H9 (cell line): ENCODE measurements around the gene TAOK1. TPM values are rescaled to one million over a fixed set of nuclear protein-coding genes. Genes with fewer than 3 reads are reported as not detected.

Experiments used
- DNase-seq: peaks from one replicate; pipeline ENCODE4 v3.0.0-alpha.2; 2017
- H2AFZ ChIP-seq: one replicate; pipeline ENCODE4 v1.6.1; 2013; ENCODE audit warnings: mild to moderate bottlenecking, low read length, control low read depth, moderate library complexity
- H2AK5ac ChIP-seq: 2 replicates; pipeline ENCODE4 v1.6.1; 2013; ENCODE audit warnings: low read length, control low read depth, mixed read lengths; ENCODE audit not compliant: insufficient read length
- H2BK120ac ChIP-seq: one replicate; pipeline ENCODE4 v1.6.1; 2013; ENCODE audit warnings: low read depth, mild to moderate bottlenecking, low read length, control low read depth, inconsistent platforms; ENCODE audit not compliant: poor library complexity, severe bottlenecking
- H2BK12ac ChIP-seq: 2 replicates; pipeline ENCODE4 v1.6.1; 2013; ENCODE audit warnings: low read length, control low read depth, mixed read lengths, low read depth; ENCODE audit not compliant: insufficient read length
- H2BK15ac ChIP-seq: 2 replicates; pipeline ENCODE4 v1.6.1; 2013; ENCODE audit warnings: low read depth, low read length, control low read depth
- H2BK20ac ChIP-seq: one replicate; pipeline ENCODE4 v1.6.1; 2013; ENCODE audit warnings: low read depth, mild to moderate bottlenecking, low read length, control low read depth, inconsistent platforms; ENCODE audit not compliant: poor library complexity, severe bottlenecking
- H2BK5ac ChIP-seq: 2 replicates; pipeline ENCODE4 v1.6.1; 2013; ENCODE audit warnings: low read length, control low read depth, mixed read lengths; ENCODE audit not compliant: insufficient read length
- H3K14ac ChIP-seq: 2 replicates; pipeline ENCODE4 v1.6.1; 2013; ENCODE audit warnings: low read length, control low read depth; ENCODE audit not compliant: insufficient read depth
- H3K18ac ChIP-seq: 2 replicates; pipeline ENCODE4 v1.6.1; 2013; ENCODE audit warnings: low read depth, mild to moderate bottlenecking, mixed read lengths, low read length, control low read depth; ENCODE audit not compliant: insufficient read length
- H3K23ac ChIP-seq: 2 replicates; pipeline ENCODE4 v1.6.1; 2013; ENCODE audit warnings: low read length, control low read depth, mixed read lengths, low read depth; ENCODE audit not compliant: insufficient read length
- H3K23me2 ChIP-seq: 2 replicates; pipeline ENCODE4 v1.6.1; 2013; ENCODE audit warnings: low read depth, mild to moderate bottlenecking, mixed read lengths, low read length, control low read depth; ENCODE audit not compliant: insufficient read length, poor library complexity, severe bottlenecking
- H3K27ac ChIP-seq: 2 replicates; pipeline ENCODE4 v1.5.1; 2013; ENCODE audit warnings: low read length, control low read depth, mixed read lengths, low read depth; ENCODE audit not compliant: insufficient read length
- H3K27me3 ChIP-seq: 2 replicates; pipeline ENCODE4 v1.6.1; 2013; ENCODE audit warnings: low read length, control low read depth, inconsistent platforms; ENCODE audit not compliant: insufficient read depth
- H3K4ac ChIP-seq: 2 replicates; pipeline ENCODE4 v1.6.1; 2013; ENCODE audit warnings: low read depth, mild to moderate bottlenecking, control low read depth, inconsistent platforms, low read length, moderate library complexity
- H3K4me1 ChIP-seq: 2 replicates; pipeline ENCODE4 v1.6.1; 2013; ENCODE audit warnings: low read length, control low read depth, inconsistent platforms; ENCODE audit not compliant: insufficient read depth
- H3K4me2 ChIP-seq: 2 replicates; pipeline ENCODE4 v1.6.1; 2013; ENCODE audit warnings: low read length, control low read depth, mixed read lengths; ENCODE audit not compliant: insufficient read length, insufficient read depth
- H3K56ac ChIP-seq: 2 replicates; pipeline ENCODE4 v1.6.1; 2013; ENCODE audit warnings: low read depth, mild to moderate bottlenecking, mixed read lengths, low read length, control low read depth; ENCODE audit not compliant: insufficient read length
- H3K79me1 ChIP-seq: 2 replicates; pipeline ENCODE4 v1.6.1; 2013; ENCODE audit warnings: low read depth, mild to moderate bottlenecking, moderate library complexity, low read length, control low read depth, inconsistent platforms; ENCODE audit not compliant: insufficient read depth, poor library complexity, severe bottlenecking
- H3K79me2 ChIP-seq: 2 replicates; pipeline ENCODE4 v1.6.1; 2013; ENCODE audit warnings: low read length, control low read depth, inconsistent platforms; ENCODE audit not compliant: insufficient read depth
- H3K9ac ChIP-seq: 2 replicates; pipeline ENCODE4 v1.6.1; 2013; ENCODE audit warnings: low read length, control low read depth, mixed read lengths; ENCODE audit not compliant: insufficient read length; ENCODE audit errors: extremely low read depth
- H3K9me3 ChIP-seq: one replicate; pipeline ENCODE4 v1.6.1; 2013; ENCODE audit warnings: low read depth, low read length, inconsistent platforms; ENCODE audit not compliant: control insufficient read depth
- H3T11ph ChIP-seq: one replicate; pipeline ENCODE4 v1.6.1; 2013; ENCODE audit warnings: mild to moderate bottlenecking, low read length, control low read depth, inconsistent platforms
- H4K20me1 ChIP-seq: one replicate; pipeline ENCODE4 v1.6.1; 2013; ENCODE audit not compliant: control insufficient read depth, insufficient read length, insufficient read depth
- H4K5ac ChIP-seq: 2 replicates; pipeline ENCODE4 v1.6.1; 2013; ENCODE audit warnings: low read depth, mild to moderate bottlenecking, mixed read lengths, low read length, control low read depth; ENCODE audit not compliant: insufficient read length
- H4K8ac ChIP-seq: replicated peaks from 2 replicates; pipeline ENCODE4 v1.6.1; 2013; ENCODE audit warnings: low read length, control low read depth, mixed read lengths, low read depth; ENCODE audit not compliant: insufficient read length
- H4K91ac ChIP-seq: 2 replicates; pipeline ENCODE4 v1.6.1; 2013; ENCODE audit warnings: low read depth, mild to moderate bottlenecking, moderate library complexity, mixed read lengths, low read length, control low read depth; ENCODE audit not compliant: insufficient read length
- H3K27ac Mint-ChIP-seq, 3 experiments: 2 replicates in 2 of 3; 3 replicates in 1 of 3; pipeline ENCODE4 v1.8.0; 2020 to 2021; ENCODE audit warnings: mixed read lengths in 3 of 3, mild to moderate bottlenecking in 1 of 3, moderate library complexity in 1 of 3
- H3K27me3 Mint-ChIP-seq: 2 replicates; pipeline ENCODE4 v1.8.0; 2021; ENCODE audit warnings: low read depth, mild to moderate bottlenecking, moderate library complexity, mixed read lengths
- H3K36me3 Mint-ChIP-seq, 3 experiments: 2 replicates in 2 of 3; 3 replicates in 1 of 3; pipeline ENCODE4 v1.8.0; 2020 to 2021; ENCODE audit warnings: low read depth in 3 of 3, mixed read lengths in 3 of 3; ENCODE audit not compliant: insufficient read depth in 1 of 3
- H3K4me1 Mint-ChIP-seq, 2 experiments: 2 replicates each; pipeline ENCODE4 v1.8.0; 2020; ENCODE audit warnings: mixed read lengths in 2 of 2
- H3K4me3 Mint-ChIP-seq, 2 experiments: 2 replicates in 1 of 2; 3 replicates in 1 of 2; pipeline ENCODE4 v1.8.0; 2020 to 2021; ENCODE audit warnings: mild to moderate bottlenecking in 2 of 2, mixed read lengths in 2 of 2, moderate library complexity in 1 of 2
- H3K9me3 Mint-ChIP-seq, 2 experiments: 2 replicates in 1 of 2; 3 replicates in 1 of 2; pipeline ENCODE4 v1.8.0; 2020; ENCODE audit warnings: mild to moderate bottlenecking in 2 of 2, mixed read lengths in 2 of 2, moderate library complexity in 1 of 2
- WGBS: extraction: QIAGEN DNeasy Blood & Tissue Kit; methylation state at CpG from one replicate; pipeline ENCODE4 v1.1.7; 2013; ENCODE audit warnings: missing lambda C conversion rate, low lambda C conversion rate, mixed read lengths; ENCODE audit not compliant: insufficient read length; ENCODE audit errors: extremely low coverage; 5-methylcytosine and 5-hydroxymethylcytosine counted together
- total RNA-seq: library from RNA; stranded (reverse); gene quantifications from 2 replicates; pipeline ENCODE4 v1.2.1, GENCODE V29; 2021
- TF ChIP-seq, protein P1 (sequence below): fragments of 200-600 bp; sonication (generic); conservative IDR thresholded peaks from 3 replicates; pipeline ENCODE4 v1.8.0; 2021; ENCODE audit warnings: antibody characterized with exemption, mild to moderate bottlenecking

TAOK1 gene
- total RNA-seq, 1 experiment from 2014 or later = 93.0 TPM

DNA sequence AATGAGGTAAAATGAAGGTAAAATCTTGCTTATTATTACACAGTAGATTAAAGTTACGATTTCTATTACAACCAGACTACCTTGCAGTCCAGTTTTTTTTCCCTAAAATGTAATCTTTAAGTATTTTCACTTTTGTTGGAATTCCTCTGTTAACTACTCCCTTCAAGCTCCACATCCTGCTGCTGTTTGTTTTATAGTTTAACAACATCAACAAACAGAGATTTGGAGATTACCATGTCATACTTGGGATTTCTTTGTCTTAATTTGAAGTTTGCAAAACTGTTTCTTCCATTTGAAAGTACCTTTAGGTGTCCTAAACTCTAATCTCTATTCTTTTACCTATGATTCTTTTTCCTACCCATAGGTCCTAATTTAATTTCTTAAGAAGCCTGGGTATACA, 93.3 kb downstream of the TAOK1 start:
- Histone ChIP-seq H2AK5ac (no peak overlapping the region), H3K27me3 (no peaks in the 10 kb centered on the region), H3T11ph (no peak overlapping the region), H2BK15ac (no peak overlapping the region), H3K23ac (no peak overlapping the region), H4K91ac (no peak overlapping the region), H3K18ac (no peak overlapping the region), H4K5ac (no peak overlapping the region), H3K4ac (no peak overlapping the region), H3K4me2 (no peak overlapping the region), H3K56ac (no peak overlapping the region), H3K14ac (no peak overlapping the region), H4K20me1 (no peaks in the 10 kb centered on the region), H3K27ac (no peak overlapping the region), H3K23me2 (no peaks in the 10 kb centered on the region), H3K79me1 (no peaks in the 10 kb centered on the region), H3K9ac (no peak overlapping the region), H4K8ac (no peak overlapping the region), H3K4me1 (no peaks in the 10 kb centered on the region), H3K9me3 (no peaks in the 10 kb centered on the region), H2AFZ (no peak overlapping the region), H2BK20ac (no peak overlapping the region), H2BK120ac (no peak overlapping the region), H2BK12ac (no peak overlapping the region), H3K79me2 (no peaks in the 10 kb centered on the region), H2BK5ac (no peak overlapping the region)
- H3K27me3 Mint-ChIP-seq = no peaks in the 10 kb centered on the region
- no peak for DNase-seq
- no peak overlapping the region; a peak in 1 of 7 replicates for H3K27ac Mint-ChIP-seq
- no peaks in the 10 kb centered on the region for H3K4me1 Mint-ChIP-seq
- no peak overlapping the region for H3K4me3 Mint-ChIP-seq
- no CpG with 5 or more reads among the region's 1 CpG for WGBS
- H3K36me3 Mint-ChIP-seq = peaks cover 3 to 54% (median 13%) of the 10 kb centered on the region in 3 experiments; a peak in 6 of 7 replicates
- no peaks in the 10 kb centered on the region for H3K9me3 Mint-ChIP-seq
- TF ChIP-seq, protein P1, sequence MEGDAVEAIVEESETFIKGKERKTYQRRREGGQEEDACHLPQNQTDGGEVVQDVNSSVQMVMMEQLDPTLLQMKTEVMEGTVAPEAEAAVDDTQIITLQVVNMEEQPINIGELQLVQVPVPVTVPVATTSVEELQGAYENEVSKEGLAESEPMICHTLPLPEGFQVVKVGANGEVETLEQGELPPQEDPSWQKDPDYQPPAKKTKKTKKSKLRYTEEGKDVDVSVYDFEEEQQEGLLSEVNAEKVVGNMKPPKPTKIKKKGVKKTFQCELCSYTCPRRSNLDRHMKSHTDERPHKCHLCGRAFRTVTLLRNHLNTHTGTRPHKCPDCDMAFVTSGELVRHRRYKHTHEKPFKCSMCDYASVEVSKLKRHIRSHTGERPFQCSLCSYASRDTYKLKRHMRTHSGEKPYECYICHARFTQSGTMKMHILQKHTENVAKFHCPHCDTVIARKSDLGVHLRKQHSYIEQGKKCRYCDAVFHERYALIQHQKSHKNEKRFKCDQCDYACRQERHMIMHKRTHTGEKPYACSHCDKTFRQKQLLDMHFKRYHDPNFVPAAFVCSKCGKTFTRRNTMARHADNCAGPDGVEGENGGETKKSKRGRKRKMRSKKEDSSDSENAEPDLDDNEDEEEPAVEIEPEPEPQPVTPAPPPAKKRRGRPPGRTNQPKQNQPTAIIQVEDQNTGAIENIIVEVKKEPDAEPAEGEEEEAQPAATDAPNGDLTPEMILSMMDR = no peak
